Fibroblast of pulmonary artery (primary cell): Measurements from ENCODE around the gene HELLS.

Experiments used
- DNase-seq: peaks from one replicate; pipeline ENCODE4 v3.0.0-alpha.2; 2010; ENCODE audit warnings: low read depth
- H3K4me3 ChIP-seq: replicated peaks from 2 replicates; pipeline ENCODE4 v1.5.1; 2011; ENCODE audit warnings: low read depth, mild to moderate bottlenecking, control low read depth, low read length, moderate library complexity
- TF ChIP-seq, protein P1 (sequence below): IDR thresholded peaks from 2 replicates; pipeline ENCODE4 v1.5.1; 2011; ENCODE audit warnings: mild to moderate bottlenecking, control low read depth, low read length, inconsistent platforms; ENCODE audit errors: missing control alignments

The HELLS gene

GRCh38 chr10:94641480-94641879 is 95.9 kb downstream of the HELLS start:
- no peak for DNase-seq
- TF ChIP-seq, protein P1, sequence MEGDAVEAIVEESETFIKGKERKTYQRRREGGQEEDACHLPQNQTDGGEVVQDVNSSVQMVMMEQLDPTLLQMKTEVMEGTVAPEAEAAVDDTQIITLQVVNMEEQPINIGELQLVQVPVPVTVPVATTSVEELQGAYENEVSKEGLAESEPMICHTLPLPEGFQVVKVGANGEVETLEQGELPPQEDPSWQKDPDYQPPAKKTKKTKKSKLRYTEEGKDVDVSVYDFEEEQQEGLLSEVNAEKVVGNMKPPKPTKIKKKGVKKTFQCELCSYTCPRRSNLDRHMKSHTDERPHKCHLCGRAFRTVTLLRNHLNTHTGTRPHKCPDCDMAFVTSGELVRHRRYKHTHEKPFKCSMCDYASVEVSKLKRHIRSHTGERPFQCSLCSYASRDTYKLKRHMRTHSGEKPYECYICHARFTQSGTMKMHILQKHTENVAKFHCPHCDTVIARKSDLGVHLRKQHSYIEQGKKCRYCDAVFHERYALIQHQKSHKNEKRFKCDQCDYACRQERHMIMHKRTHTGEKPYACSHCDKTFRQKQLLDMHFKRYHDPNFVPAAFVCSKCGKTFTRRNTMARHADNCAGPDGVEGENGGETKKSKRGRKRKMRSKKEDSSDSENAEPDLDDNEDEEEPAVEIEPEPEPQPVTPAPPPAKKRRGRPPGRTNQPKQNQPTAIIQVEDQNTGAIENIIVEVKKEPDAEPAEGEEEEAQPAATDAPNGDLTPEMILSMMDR, result no peak
- H3K4me3 ChIP-seq, result no peak overlapping the region

GRCh38 chr10:94644352-94644751 is 98.8 kb downstream of the HELLS start:
- TF ChIP-seq, protein P1, result no peak
- no peak overlapping the region for H3K4me3 ChIP-seq
- no peak for DNase-seq

DNA sequence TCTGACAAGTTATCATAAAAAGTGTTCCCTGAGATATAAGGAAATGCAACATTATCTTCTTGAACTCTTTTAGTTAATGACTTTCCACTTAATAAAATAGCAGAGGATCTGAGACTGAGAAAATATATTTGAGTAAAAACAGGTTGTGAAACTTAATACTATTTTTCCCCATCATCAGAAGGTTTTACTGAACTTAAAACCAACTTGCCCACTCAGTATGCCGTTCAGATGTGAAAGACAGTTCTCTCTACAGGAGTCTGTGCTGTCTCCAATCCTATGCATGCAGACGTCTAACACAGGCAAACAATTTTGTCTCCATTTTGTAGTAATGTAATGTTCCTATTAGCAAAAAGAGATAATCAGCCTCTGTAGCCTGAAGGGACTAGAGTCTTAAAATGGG is 99.7 kb downstream of the HELLS start:
- no peak for DNase-seq
- TF ChIP-seq, protein P1, result no peak
- H3K4me3 ChIP-seq, result no peak overlapping the region
